WTC11 (cell line): Measurements from ENCODE around the gene DMRTA2. TPM values are rescaled to one million over a fixed set of nuclear protein-coding genes. Genes with fewer than 3 reads are reported as not detected.

Experiments used
- ATAC-seq: fragments of 200-7000 bp; cut with Tn5 transposase; 2 replicates; pipeline ENCODE4 v1.10.0; 2021; ENCODE audit warnings: mild to moderate bottlenecking, moderate library complexity
- CTCF ChIA-PET: fragments of 300-600 bp; sonication (Branson Sonifier 250); formaldehyde crosslinking; loops from one replicate; lab custom pipeline; 2021; ENCODE audit warnings: antibody characterized with exemption; lab: Charles Lee
- POLR2A ChIA-PET: fragments of 350-600 bp; sonication (Branson Sonifier 250); formaldehyde crosslinking; loops from one replicate; lab custom pipeline; 2021; ENCODE audit warnings: antibody characterized with exemption; lab: Charles Lee
- DNase-seq: peaks from one replicate; pipeline ENCODE4 v3.0.0; 2021; ENCODE audit warnings: low spot score
- H3K27ac Mint-ChIP-seq: 2 replicates; pipeline ENCODE4 v1.8.0; 2021; ENCODE audit warnings: mixed read lengths
- H3K27me3 Mint-ChIP-seq: 2 replicates; pipeline ENCODE4 v1.8.0; 2021; ENCODE audit warnings: low read depth, mild to moderate bottlenecking, moderate library complexity, mixed read lengths
- H3K36me3 Mint-ChIP-seq: 2 replicates; pipeline ENCODE4 v1.8.0; 2021; ENCODE audit warnings: mixed read lengths
- H3K4me1 Mint-ChIP-seq: 2 replicates; pipeline ENCODE4 v1.8.0; 2022; ENCODE audit warnings: mixed read lengths
- H3K4me3 Mint-ChIP-seq: 2 replicates; pipeline ENCODE4 v1.8.0; 2021; ENCODE audit warnings: mild to moderate bottlenecking, moderate library complexity, mixed read lengths
- H3K9me3 Mint-ChIP-seq: 2 replicates; pipeline ENCODE4 v1.8.0; 2021; ENCODE audit warnings: mixed read lengths
- AFF4 ChIP-seq: sonication (generic); formaldehyde crosslinking; IDR thresholded peaks from 2 replicates; pipeline ENCODE4 v1.8.1; 2023; ENCODE audit warnings: mild to moderate bottlenecking, missing genetic modification reagents, borderline replicate concordance
- ATF6 ChIP-seq: sonication (generic); formaldehyde crosslinking; IDR thresholded peaks from 2 replicates; pipeline ENCODE4 v1.8.1; 2023; ENCODE audit warnings: mild to moderate bottlenecking, missing genetic modification reagents
- CBFB ChIP-seq: sonication (generic); formaldehyde crosslinking; IDR thresholded peaks from 2 replicates; pipeline ENCODE4 v1.8.1; 2022; ENCODE audit warnings: mild to moderate bottlenecking, low read depth, missing genetic modification reagents
- CREB1 ChIP-seq: sonication (generic); formaldehyde crosslinking; IDR thresholded peaks from 2 replicates; pipeline ENCODE4 v1.8.0; 2023; ENCODE audit warnings: mild to moderate bottlenecking, missing genetic modification reagents
- E2F1 ChIP-seq: sonication (generic); formaldehyde crosslinking; IDR thresholded peaks from 2 replicates; pipeline ENCODE4 v1.8.0; 2022; ENCODE audit warnings: mild to moderate bottlenecking, missing genetic modification reagents
- EMX1 ChIP-seq: fragments of 250-450 bp; sonication (Bioruptor Pico); IDR thresholded peaks from 2 replicates; pipeline ENCODE4 v1.8.0; 2021; ENCODE audit warnings: mild to moderate bottlenecking
- ESRRA ChIP-seq: sonication (generic); formaldehyde crosslinking; IDR thresholded peaks from 2 replicates; pipeline ENCODE4 v1.8.1; 2022; ENCODE audit warnings: mild to moderate bottlenecking, missing genetic modification reagents, borderline replicate concordance
- FOXP1 ChIP-seq: sonication (generic); formaldehyde crosslinking; IDR thresholded peaks from 2 replicates; pipeline ENCODE4 v1.8.0; 2022; ENCODE audit warnings: missing genetic modification reagents, mild to moderate bottlenecking, moderate library complexity, borderline replicate concordance
- GTF2I ChIP-seq: fragments of 250-450 bp; sonication (Bioruptor Pico); conservative IDR thresholded peaks from 2 replicates; pipeline ENCODE4 v1.4.0; 2021; ENCODE audit warnings: mild to moderate bottlenecking
- HMGA2 ChIP-seq: fragments of 250-450 bp; sonication (Bioruptor Pico); IDR thresholded peaks from 2 replicates; pipeline ENCODE4 v1.4.0; 2021; ENCODE audit warnings: mild to moderate bottlenecking, moderate library complexity
- IRF2 ChIP-seq: sonication (generic); formaldehyde crosslinking; IDR thresholded peaks from 2 replicates; pipeline ENCODE4 v1.8.0; 2022; ENCODE audit warnings: low read depth, missing genetic modification reagents, borderline replicate concordance
- MAX ChIP-seq: sonication (generic); formaldehyde crosslinking; IDR thresholded peaks from 2 replicates; pipeline ENCODE4 v1.8.0; 2022; ENCODE audit warnings: mild to moderate bottlenecking, missing genetic modification reagents
- MYBL2 ChIP-seq: sonication (generic); formaldehyde crosslinking; IDR thresholded peaks from 2 replicates; pipeline ENCODE4 v1.8.1; 2023; ENCODE audit warnings: mild to moderate bottlenecking, moderate library complexity, missing genetic modification reagents
- NR2C2 ChIP-seq: sonication (generic); formaldehyde crosslinking; IDR thresholded peaks from 2 replicates; pipeline ENCODE4 v1.8.0; 2022; ENCODE audit warnings: mild to moderate bottlenecking, missing genetic modification reagents
- NR3C1 ChIP-seq: sonication (generic); formaldehyde crosslinking; conservative IDR thresholded peaks from 2 replicates; pipeline ENCODE4 v1.8.1; 2023; ENCODE audit warnings: low read depth, mild to moderate bottlenecking, missing genetic modification reagents
- SMAD3 ChIP-seq: sonication (generic); formaldehyde crosslinking; IDR thresholded peaks from 2 replicates; pipeline ENCODE4 v1.8.0; 2022; ENCODE audit warnings: missing genetic modification reagents, mild to moderate bottlenecking, borderline replicate concordance
- SOX15 ChIP-seq: fragments of 250-450 bp; sonication (Bioruptor Pico); IDR thresholded peaks from 2 replicates; pipeline ENCODE4 v1.9.0; 2021; ENCODE audit warnings: mild to moderate bottlenecking
- ZMAT4 ChIP-seq: fragments of 250-450 bp; sonication (Bioruptor Pico); IDR thresholded peaks from 2 replicates; pipeline ENCODE4 v1.9.0; 2021; ENCODE audit warnings: mild to moderate bottlenecking
- ZNF263 ChIP-seq: sonication (generic); formaldehyde crosslinking; IDR thresholded peaks from 2 replicates; pipeline ENCODE4 v1.8.1; 2022; ENCODE audit warnings: low read depth, mild to moderate bottlenecking, moderate library complexity, missing genetic modification reagents
- ZNF425 ChIP-seq: fragments of 250-450 bp; sonication (Bioruptor Pico); conservative IDR thresholded peaks from 2 replicates; pipeline ENCODE4 v1.9.0; 2021; ENCODE audit warnings: mild to moderate bottlenecking
- total RNA-seq: library from RNA; stranded (reverse); gene quantifications from 3 replicates; pipeline ENCODE4 v1.2.3, GENCODE V29; 2021

Gene DMRTA2
- total RNA-seq, 1 experiment from 2014 or later, result not detected

GRCh38 chr1:50427086-50427817 lies 4.0 kb upstream of the DMRTA2 start:
- peaks cover 67% of the 10 kb centered on the region for H3K4me1 Mint-ChIP-seq
- TF ChIP-seq NR3C1 (CRISPR knock-in tag) (no peak), FOXP1 (CRISPR knock-in tag) (no peak), ZNF425 (CRISPR knock-in tag) (no peak), NR2C2 (CRISPR knock-in tag) (no peak), EMX1 (CRISPR knock-in tag) (no peak), SOX15 (CRISPR knock-in tag) (no peak), CREB1 (CRISPR knock-in tag) (no peak), MAX (CRISPR knock-in tag) (no peak), ATF6 (CRISPR knock-in tag) (no peak)
- DNase-seq (no peak), ATAC-seq (no peak)
- ChIA-PET CTCF (interaction anchor here (1.4 to 3.8 kb wide), 2 partner anchors 12 to 177 kb away, joined by 3 to 16 read pairs; no protein-coding TSS in a partner anchor), POLR2A (no interaction called here)
- H3K9me3 Mint-ChIP-seq, result no peaks in the 10 kb centered on the region
- peak overlapping the region; percentile 48 for H3K4me3 Mint-ChIP-seq
- H3K27me3 Mint-ChIP-seq, result peaks cover 100% of the 10 kb centered on the region
- peaks cover 3% of the 10 kb centered on the region for H3K36me3 Mint-ChIP-seq
- no peak overlapping the region for H3K27ac Mint-ChIP-seq

GRCh38 chr1:50426702-50427085 lies 3.5 kb upstream of the DMRTA2 start:
- Mint-ChIP-seq H3K27ac (no peak overlapping the region), H3K36me3 (peaks cover 4% of the 10 kb centered on the region), H3K4me1 (peaks cover 72% of the 10 kb centered on the region), H3K9me3 (no peaks in the 10 kb centered on the region), H3K4me3 (no peak overlapping the region), H3K27me3 (peaks cover 100% of the 10 kb centered on the region)
- no peak for ATAC-seq
- TF ChIP-seq FOXP1 (CRISPR knock-in tag) (no peak), CBFB (CRISPR knock-in tag) (no peak), E2F1 (no peak), GTF2I (no peak), HMGA2 (CRISPR knock-in tag) (no peak), ZNF263 (no peak), ZMAT4 (CRISPR knock-in tag) (no peak)
- DNase-seq, result peak; percentile 29
- ChIA-PET CTCF (interaction anchor here (1.4 to 3.8 kb wide), 3 partner anchors 11 to 179 kb away, joined by 3 to 16 read pairs (median 4); no protein-coding TSS in a partner anchor), POLR2A (no interaction called here)

- H3K4me1 Mint-ChIP-seq, result peaks cover 72% of the 10 kb centered on the region
- no peak for DNase-seq
- ChIA-PET CTCF (interaction anchor here (1.4 to 3.8 kb wide), 3 partner anchors 11 to 179 kb away, joined by 3 to 16 read pairs (median 4); no protein-coding TSS in a partner anchor), POLR2A (no interaction called here)
- H3K36me3 Mint-ChIP-seq, result peaks cover 7% of the 10 kb centered on the region
- peaks cover 100% of the 10 kb centered on the region for H3K27me3 Mint-ChIP-seq
- no peak overlapping the region for H3K27ac Mint-ChIP-seq
- H3K4me3 Mint-ChIP-seq, result no peak overlapping the region
- no peak for ATAC-seq
- H3K9me3 Mint-ChIP-seq, result no peaks in the 10 kb centered on the region
- TF ChIP-seq AFF4 (CRISPR knock-in tag), result no peak
- TF ChIP-seq SMAD3 (CRISPR knock-in tag), result no peak
- TF ChIP-seq MAX (CRISPR knock-in tag), result no peak
- TF ChIP-seq MYBL2, result no peak
- TF ChIP-seq IRF2 (CRISPR knock-in tag), result no peak
- TF ChIP-seq ESRRA, result no peak
These were observed 3.0 kb upstream of the DMRTA2 start for GRCh38 chr1:50426108-50426700.
